ENCODE measurements around the gene TCP11L2.

GRCh38 chr12:106308611-106309010 is 6.1 kb downstream of the TCP11L2 start:
- TF ChIP-seq MXI1 (IDR thresholded peaks at IDR 0.05; ENCODE audit: low read depth, low read length) (no peak), MAFK (IDR thresholded peaks at IDR 0.05; ENCODE audit: low read length) (no peak), ELK1 (CRISPR knock-in tag; IDR thresholded peaks at IDR 0.05) (no peak)
- TF ChIP-seq, protein P1, sequence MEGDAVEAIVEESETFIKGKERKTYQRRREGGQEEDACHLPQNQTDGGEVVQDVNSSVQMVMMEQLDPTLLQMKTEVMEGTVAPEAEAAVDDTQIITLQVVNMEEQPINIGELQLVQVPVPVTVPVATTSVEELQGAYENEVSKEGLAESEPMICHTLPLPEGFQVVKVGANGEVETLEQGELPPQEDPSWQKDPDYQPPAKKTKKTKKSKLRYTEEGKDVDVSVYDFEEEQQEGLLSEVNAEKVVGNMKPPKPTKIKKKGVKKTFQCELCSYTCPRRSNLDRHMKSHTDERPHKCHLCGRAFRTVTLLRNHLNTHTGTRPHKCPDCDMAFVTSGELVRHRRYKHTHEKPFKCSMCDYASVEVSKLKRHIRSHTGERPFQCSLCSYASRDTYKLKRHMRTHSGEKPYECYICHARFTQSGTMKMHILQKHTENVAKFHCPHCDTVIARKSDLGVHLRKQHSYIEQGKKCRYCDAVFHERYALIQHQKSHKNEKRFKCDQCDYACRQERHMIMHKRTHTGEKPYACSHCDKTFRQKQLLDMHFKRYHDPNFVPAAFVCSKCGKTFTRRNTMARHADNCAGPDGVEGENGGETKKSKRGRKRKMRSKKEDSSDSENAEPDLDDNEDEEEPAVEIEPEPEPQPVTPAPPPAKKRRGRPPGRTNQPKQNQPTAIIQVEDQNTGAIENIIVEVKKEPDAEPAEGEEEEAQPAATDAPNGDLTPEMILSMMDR (IDR thresholded peaks at IDR 0.05 in 2 of 3, conservative IDR thresholded peaks at IDR 0.05 in 1 of 3; ENCODE audit: insufficient read depth in 2 of 3, low read depth in 1 of 3, low read length in 3 of 3): no peak
- TF ChIP-seq, protein P2, sequence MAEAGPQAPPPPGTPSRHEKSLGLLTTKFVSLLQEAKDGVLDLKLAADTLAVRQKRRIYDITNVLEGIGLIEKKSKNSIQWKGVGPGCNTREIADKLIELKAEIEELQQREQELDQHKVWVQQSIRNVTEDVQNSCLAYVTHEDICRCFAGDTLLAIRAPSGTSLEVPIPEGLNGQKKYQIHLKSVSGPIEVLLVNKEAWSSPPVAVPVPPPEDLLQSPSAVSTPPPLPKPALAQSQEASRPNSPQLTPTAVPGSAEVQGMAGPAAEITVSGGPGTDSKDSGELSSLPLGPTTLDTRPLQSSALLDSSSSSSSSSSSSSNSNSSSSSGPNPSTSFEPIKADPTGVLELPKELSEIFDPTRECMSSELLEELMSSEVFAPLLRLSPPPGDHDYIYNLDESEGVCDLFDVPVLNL (CRISPR knock-in tag; IDR thresholded peaks at IDR 0.05; ENCODE audit: low read depth): no peak
